Activated CD8-positive, alpha-beta memory T cell treated with anti-CD3 and anti-CD28 coated beads for 1 hour (primary cell): ENCODE measurements around the gene AVPR1B.

ENCODE experiments used
- DNase-seq, 2 donors: peaks; one replicate each; pipeline ENCODE4 v3.0.0-alpha.2; 2020; ENCODE audit warnings: low read depth in 1 of 2; ENCODE audit errors: extremely low read depth in 1 of 2

The AVPR1B gene, protein sequence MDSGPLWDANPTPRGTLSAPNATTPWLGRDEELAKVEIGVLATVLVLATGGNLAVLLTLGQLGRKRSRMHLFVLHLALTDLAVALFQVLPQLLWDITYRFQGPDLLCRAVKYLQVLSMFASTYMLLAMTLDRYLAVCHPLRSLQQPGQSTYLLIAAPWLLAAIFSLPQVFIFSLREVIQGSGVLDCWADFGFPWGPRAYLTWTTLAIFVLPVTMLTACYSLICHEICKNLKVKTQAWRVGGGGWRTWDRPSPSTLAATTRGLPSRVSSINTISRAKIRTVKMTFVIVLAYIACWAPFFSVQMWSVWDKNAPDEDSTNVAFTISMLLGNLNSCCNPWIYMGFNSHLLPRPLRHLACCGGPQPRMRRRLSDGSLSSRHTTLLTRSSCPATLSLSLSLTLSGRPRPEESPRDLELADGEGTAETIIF

DNA sequence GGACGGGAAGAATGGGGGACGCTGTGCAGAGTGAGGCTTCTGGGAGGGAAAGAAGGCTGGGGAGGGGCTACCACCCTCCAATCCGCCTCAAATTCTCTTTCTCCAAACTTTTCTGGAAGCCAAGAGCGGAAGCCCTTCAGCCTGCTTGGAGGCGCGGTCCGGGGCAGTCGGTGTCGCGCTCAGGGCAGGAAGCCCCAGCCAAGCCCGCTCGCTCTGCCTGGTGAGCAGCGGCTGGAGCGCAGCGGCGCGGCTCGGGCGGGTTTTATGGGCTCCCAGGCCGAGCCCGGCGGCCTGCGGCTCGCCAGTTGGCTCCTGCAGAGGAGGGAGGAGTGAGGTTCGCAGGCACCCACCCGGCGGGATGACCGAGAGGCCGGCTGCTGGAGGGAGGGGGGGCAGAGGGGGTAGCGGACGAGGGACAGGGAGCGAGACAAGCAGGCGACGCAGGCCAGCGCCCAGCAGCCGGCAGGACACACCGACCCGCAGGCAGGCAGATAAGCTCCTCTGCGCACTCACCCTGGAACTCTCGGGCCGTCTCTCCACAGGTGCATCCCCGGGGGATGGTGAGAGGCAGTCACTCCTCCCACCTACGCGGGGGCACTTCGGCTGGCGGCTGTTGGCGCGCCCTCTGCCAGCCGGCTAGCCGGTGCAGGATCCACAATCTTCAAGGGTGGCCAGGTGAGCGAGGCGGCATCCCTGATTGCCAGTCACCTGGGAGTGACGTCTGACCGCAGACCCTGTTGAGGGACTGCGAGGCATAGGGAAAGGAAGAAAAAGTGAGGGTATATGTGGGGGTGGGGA is at the start of gene AVPR1B:
Gene AVPR1B (minus strand): TSS at position 238 of the 798 bp plus-strand sequence. CDS start 498 bp downstream, outside the sequence.
- no peak for DNase-seq

DNA sequence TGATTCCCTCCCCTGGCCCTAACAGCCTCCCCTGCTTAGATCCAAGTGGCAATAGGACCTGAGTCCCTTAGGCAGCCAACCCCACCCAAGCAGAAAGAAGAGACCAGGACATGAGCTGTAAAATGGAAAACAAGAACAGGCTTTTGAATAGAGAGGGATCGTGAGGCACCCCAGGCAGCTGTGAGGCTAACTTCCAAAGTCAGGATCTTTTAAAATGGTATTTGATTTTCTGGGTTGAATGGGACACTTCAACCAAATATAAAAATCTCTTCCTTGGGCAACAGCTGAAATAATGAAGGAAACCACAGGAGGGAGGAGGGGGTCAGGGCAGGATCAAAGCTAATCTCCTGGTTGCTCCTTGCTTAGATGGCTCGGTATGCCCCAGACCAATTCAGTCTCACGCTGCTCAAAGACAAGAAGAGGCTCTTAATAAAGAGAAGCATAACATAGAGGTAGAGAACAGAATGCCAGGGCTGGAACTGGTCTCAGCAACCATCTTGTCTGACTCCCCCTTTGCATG is 28.6 kb upstream of the AVPR1B start:
- no peak for DNase-seq

DNA sequence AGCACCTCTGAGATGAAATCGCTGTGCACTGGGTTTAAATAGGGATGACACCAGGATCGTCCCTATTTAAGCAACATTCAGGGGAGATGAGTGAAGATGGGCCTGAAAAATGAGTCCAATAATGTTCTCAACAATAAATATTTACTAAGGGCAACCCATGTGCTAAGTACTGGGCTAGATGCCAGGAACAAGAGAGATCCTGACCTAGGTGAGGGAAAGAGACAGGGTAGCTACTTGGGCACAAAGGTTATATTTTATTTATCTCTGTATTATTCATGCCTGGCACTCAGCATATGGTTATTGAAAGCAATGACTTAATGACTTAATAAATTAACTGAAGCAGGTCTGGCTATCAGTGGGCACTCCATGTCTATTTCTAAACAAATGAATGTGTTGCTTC is 27.4 kb upstream of the AVPR1B start:
- DNase-seq = no peak

DNA sequence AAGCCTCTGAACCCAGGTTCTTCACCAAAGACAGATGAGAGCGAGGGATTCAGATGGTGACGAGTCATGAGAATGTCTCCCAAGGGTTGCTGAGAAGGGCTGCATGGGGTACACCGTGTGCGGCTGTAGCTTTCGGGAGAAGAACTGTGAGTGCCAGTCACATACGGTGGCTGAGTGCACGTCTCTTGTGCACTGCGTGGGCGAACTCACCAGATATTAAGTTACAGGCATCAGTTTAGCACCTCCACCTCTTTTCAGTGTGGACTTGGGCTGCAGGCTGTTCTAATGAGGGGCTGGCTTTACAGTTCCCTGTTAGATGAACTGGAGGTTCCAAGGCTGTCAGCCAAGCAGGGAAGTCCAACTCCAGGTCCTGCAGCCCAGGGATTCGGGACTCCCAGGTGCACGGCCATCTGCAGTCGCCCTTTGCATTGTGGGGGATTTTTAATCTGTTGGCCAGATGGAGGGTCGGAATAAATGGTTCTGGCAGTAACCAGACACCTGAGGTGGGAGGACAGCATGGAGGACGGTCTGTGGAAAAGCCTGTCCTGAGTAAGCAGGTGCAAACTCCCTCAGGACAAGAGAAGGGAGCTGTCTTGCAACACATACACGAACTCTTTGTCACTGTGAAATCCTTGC is 26.5 kb upstream of the AVPR1B start:
- DNase-seq = no peak

DNA sequence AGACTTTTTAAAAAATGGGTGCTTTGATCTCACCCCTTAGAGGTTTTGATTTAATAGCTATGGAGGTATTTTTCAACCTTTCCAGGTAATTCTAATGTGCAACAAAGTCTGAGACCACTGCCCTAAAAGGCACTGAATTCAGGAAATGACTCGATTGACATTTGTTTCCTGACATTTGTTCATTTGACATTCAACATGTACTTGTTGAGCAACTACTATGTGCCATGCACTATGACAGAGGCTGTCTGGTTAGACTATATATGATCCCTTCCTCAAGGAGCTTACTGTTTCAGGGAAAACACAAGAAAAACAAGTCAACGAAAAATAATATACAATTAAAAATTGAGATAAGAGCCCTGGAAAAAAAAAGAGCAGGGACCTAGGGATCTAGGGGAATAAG is 25.6 kb upstream of the AVPR1B start:
- DNase-seq = no peak

DNA sequence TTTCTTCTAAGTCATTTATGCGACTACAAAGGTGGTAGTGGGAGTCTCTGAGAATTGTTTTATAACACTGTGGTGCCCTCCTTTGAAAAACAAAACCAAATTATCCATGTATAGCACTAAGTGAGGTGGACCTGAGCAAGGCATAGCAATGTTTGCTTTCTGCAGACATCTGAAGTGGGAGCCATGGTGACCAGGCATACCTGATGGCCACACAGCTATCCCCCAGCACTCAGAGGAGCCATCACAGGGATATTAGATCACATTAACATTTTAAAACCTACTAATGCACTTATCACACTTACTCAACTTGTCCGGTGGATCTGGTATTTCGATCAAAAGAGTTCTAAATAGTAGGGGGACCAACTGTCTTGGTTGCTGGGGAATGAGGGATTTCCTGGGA is 24.8 kb upstream of the AVPR1B start:
- DNase-seq = no peak

DNA sequence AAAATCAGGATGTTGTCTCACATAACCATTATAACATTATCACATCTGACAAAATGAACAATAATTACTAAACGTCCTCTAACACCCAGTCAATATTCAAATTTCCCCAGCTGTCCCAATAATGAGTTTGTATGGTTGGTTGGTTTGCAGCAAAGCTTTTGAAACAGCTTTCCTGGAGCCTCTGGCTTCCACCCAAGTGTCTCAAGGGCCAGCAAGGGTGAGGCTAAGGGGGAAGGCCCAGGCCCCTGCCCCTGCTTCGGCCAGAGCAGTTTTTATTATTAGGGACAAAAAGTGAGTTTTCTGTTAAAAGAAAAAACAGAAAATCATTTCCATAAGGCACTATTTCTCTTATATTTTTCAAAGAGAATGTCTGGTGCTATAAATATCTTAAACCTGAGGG is 19.1 kb upstream of the AVPR1B start:
- no peak for DNase-seq

DNA sequence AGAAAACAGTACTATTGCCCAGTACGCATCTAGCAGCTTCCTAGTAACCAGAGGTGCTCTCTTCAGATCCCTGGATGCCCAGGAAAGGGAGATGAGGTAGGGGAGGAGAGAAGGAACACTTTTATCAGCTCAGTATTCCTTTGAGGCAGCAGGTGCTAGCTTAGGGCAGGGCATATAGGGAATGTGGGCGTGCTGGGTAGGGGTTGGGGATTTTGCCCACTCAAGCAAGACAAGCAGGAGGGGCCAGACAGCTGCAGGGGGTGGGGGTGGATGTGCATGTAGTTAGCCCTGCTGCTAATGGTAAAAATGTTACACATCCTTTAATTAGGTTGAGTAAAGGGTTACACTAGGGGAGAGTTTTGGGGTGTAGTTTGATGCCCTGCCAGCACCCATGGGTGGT is 18.1 kb upstream of the AVPR1B start:
- no peak for DNase-seq

DNA sequence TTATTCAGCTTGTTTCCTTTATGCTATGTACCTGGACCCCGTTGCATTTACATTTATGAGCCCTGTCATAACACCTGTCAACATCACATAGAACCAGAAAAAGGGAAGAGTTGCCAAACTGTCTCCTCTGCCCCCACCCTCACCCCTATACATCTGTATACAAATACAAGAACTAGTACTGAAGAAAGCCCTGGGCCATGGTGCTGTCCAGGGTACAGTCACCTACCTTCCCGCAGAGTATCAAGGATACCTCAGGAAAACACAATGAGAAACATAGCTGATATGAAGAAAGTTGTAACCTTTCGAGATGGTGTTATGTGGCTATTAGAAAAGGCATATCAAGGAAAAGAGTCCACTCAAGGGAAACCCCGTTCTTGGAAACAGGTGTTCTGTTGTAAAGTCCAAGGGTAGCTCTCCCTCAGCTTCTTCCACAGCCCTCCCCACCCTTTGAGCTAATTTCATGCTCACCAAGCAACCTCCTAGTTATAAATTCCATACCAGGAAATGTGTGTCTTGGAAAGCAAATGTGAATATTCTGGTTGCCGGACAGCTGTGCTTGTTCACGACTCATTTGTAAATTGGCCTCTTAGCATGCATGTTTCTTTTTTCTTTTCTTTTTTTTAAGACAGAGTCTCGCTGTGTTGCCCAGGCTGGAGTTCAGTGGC is 16.7 kb upstream of the AVPR1B start:
- no peak for DNase-seq

DNA sequence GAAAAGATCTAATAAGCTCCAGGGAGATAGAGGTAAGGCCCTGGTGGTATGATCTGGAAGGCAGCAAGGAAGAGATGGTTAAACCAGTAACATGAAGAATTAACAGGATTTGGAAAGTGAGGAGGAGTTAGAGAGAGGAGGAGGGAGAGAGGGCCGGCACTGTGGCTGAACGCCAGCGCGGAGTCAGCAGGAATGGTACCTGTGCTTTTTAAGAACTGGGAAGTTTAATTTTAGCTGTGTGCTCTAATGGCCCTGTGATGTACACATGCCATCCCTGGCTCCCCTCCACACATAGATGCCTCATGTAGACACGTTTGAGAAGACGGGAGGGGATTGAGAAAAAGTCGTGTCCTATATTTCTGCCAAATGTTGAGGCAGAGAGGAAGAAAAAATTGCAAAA is 13.8 kb upstream of the AVPR1B start:
- no peak for DNase-seq

DNA sequence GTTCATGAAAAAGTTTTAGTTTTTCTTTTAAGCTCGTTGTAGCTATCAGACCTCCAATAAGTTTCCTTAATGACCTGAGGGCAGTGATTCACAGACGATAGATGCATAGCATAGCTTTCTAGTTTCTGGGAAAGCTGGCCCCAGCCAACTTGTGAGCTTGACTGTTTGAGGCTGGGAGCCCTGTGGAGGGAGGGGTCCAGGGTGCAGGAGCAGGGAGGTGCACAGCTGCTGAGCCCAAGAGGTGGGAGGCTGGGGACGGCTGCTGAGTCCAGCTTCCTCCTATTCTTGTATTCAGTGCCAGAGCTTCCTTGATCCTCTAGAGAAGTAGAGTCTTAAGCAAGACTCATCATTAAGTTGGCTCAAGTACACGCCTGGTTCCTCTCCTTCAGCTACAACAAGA is 11.0 kb upstream of the AVPR1B start:
- no peak for DNase-seq

DNA sequence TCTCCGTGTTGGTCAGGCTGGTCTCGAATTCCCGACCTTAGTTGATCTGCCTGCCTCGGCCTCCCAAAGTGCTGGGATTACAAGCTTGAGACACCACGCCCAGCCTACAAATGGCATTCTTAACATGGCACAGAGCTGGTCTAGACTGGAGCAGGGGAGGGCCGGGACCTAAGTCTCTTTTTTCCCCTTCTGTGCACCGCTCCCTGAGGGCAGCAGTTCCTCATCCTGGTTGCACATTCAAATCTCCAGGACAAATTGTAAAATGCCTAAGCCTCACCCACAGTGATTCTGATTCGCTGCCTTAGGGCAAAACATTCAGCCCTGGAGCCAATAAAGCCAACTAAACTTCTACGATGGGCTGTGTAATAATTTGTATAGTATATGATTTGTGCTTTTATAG is 10.1 kb upstream of the AVPR1B start:
- no peak for DNase-seq

DNA sequence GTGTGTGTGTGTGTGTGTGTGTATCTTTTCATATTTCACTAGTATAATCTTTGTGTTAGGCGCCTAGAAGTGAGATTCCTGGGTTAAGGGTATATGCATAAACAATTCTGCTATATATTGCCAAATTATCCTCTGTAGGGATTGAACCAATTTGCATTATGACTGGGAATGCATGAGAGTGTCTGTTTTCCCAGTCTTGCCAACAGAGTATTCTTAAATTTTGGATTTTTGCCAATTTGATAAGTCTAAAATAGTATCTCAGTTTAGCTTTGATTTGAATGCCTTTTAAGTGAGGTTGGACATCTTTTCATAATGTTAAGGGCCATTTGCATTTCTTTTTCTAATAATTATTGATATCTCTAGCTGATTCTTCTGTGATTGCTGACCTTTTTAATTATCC is 8.2 kb upstream of the AVPR1B start:
- DNase-seq = no peak

DNA sequence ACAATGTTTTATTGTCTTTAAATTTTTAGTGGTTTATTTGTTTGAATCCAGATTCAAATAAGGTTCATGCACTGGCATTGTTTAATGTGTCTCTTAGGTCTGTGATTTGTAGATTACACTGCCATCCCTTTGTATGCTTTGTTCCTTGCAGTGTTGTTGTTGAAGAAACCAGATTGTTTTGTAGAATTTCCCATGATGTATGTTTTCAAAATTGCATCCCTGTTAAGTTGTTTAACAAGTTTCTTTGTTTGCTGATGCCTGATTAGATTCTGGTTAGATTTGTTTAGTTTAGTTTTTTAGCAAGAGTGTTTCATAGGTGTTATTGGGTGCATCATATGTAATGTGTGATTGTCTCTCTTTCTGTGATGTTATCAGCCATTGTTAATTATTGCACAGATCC is 5.5 kb upstream of the AVPR1B start:
- no peak for DNase-seq

DNA sequence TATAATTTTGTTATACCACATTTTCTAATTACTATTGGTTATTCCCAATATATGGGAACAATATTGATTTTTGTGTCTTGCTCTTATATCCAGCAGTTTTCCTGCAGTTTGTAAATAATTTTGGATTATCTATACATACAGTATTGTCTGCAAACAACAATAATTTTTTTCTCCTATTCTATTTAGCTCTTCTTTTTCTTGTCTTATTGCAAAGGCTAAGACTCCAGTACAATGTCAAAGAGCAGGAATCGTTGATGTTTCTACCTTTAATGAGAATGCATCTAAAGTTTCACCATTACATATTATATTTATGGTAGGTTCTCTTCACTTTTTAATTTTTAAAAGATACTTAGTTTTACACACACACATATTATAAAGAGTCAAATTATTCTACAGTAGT is 4.1 kb upstream of the AVPR1B start:
- DNase-seq = no peak

DNA sequence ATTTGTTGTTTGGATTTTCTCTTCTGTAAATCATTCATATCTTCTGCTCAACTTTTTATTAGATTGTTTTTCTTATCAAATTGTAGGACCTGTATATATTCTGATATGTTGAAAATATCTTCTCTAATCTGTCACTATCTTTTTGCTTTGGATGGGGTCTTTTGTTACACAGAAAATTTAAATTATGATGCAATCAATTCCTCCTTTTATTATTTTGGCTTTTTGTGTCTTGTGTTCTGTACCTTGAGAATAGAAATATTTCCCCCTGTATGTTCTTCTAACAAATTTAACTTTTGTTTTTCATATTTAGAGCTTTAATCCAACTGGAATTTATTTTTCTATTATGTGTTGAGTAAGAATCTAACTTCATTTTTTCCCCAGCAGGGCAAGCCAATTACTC is 3.2 kb upstream of the AVPR1B start:
- no peak for DNase-seq

DNA sequence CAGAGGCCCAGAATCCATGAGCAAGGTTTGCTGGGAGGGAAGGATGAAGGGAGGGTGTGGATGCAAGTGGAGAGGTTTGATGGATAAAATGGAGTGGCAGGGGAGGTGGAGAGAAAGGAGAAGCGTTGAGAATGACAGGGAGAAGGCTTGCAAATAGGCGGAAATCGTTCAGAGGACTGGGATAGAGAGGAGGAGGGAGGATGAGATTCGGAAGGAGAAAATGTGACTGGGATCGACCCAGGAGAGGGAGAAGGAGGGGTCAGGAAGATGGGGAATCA is 376 bp downstream of the AVPR1B start:
- DNase-seq = no peak

DNA sequence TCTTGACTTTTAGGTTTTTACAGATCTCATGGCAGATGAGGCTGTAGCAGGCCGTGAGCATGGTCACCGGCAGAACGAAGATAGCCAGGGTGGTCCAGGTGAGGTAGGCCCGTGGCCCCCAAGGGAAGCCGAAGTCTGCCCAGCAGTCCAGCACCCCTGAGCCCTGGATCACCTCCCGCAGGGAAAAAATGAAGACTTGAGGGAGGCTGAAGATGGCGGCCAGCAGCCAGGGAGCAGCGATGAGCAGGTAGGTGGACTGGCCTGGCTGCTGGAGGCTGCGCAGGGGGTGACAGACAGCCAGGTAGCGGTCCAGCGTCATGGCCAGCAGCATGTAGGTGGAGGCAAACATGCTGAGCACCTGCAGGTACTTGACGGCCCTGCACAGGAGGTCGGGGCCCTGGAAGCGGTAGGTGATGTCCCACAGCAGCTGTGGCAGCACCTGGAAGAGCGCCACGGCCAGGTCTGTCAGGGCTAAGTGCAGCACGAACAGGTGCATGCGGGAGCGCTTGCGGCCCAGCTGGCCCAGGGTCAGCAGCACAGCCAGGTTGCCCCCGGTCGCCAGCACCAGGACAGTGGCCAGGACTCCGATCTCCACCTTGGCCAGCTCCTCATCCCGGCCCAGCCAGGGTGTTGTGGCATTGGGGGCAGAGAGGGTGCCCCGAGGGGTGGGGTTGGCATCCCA is 856 bp downstream of the AVPR1B start:
- DNase-seq = no peak

DNA sequence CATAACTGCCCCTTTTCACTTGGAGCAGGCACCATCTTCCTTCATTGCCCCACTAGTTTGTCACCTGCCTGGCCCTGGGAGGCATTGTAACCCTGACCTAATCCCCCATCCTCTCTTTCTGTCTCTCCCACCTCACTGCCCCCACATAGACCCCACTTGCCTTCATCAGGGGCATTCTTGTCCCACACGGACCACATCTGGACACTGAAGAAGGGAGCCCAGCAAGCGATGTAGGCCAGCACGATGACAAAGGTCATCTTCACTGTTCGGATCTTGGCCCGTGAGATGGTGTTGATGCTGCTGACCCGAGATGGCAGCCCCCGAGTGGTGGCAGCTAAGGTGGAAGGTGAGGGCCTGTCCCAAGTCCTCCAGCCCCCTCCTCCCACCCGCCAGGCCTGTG is 1.4 kb downstream of the AVPR1B start:
- DNase-seq = no peak

DNA sequence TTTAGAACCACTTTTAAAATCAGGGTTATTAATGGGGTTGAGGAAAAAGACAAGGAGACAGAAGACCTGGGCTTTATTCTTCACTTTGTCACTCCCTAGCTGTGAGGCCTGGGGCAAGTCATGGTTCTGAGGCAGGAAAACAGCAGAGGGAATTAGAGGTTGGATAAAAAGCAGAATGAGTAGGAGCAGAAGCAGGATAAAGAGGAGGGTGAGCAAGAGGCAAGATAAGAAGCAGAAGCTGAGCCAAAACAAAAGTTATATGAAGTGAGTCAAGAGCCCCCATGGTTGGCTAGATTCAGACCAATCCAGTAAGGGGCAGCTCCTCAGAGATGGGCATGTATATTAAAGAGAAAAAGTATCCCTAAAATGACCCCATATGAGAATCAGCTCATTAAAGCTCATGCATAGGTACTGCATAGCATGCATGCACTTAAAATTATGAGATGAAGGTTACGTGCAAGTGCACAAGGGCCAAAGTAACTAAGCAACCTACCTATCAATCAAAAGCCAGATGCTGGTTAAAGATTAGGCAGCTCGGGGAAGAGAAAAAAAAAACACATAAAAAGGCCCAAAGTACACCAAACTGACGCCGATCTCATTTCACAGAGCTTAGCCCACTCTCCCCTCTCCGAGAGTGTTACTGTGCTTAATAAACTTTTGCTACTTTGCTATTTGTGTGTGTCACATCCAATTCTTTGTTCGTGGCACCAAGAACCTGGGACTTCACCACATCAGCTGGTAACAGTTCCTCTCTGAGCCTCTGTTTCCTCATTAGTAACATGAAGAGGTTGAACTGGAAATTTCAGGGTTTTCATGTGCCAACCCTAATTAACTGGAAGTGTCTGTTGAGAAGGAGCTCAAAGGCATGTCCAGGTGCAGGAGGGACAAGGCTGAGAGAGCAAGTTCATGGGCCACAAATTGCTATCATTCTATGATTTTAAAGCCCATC is 2.2 kb downstream of the AVPR1B start:
- DNase-seq = no peak
